Measurements from ENCODE around the gene EIF4E1B.
A peak's percentile ranks its signal among the peaks of the same experiment; 100 is the strongest.

Gene EIF4E1B

GRCh38 chr5:176659512-176659839 lies 29.0 kb downstream of the EIF4E1B start:
- POLR2A ChIA-PET = interaction anchor here (0.5 kb wide), 1 partner anchor 195 kb away, joined by 4 read pairs; no protein-coding TSS in a partner anchor
- no peak for TF ChIP-seq CTCF (IDR thresholded peaks at IDR 0.05; ENCODE audit: control extremely low read depth, extremely low read depth, low read depth, missing control alignments)
- no peak for DNase-seq (ENCODE audit: extremely low spot score)
- CTCF ChIA-PET = interaction anchor here (0.7 to 7.8 kb wide), 18 partner anchors 12 to 744 kb away, joined by 3 to 158 read pairs (median 9); partner anchors contain the start of genes EIF4E1B, FGFR4, HK3 and SNCB

GRCh38 chr5:176659860-176660461 lies 29.5 kb downstream of the EIF4E1B start:
- DNase-seq (ENCODE audit: extremely low spot score) = no peak
- no peak for TF ChIP-seq CTCF (IDR thresholded peaks at IDR 0.05; ENCODE audit: control extremely low read depth, extremely low read depth, low read depth, missing control alignments)
- ChIA-PET POLR2A (interaction anchor here (0.6 kb wide), 1 partner anchor 121 kb away, joined by 5 read pairs; no protein-coding TSS in a partner anchor), CTCF (interaction anchor here (0.6 to 7.8 kb wide), 80 partner anchors 12 to 1179 kb away, joined by 3 to 158 read pairs (median 4); partner anchors contain the start of genes CLTB, EIF4E1B, FAF2 and FGFR4)

GRCh38 chr5:176660530-176660859 lies 30.0 kb downstream of the EIF4E1B start:
- ChIA-PET CTCF (interaction anchor here (0.6 to 7.8 kb wide), 83 partner anchors 13 to 1180 kb away, joined by 3 to 158 read pairs (median 4); partner anchors contain the start of genes CLTB, EIF4E1B, FAF2 and FGFR4), POLR2A (interaction anchor here (0.6 kb wide), 1 partner anchor 120 kb away, joined by 5 read pairs; no protein-coding TSS in a partner anchor)
- no peak for TF ChIP-seq CTCF (IDR thresholded peaks at IDR 0.05; ENCODE audit: control extremely low read depth, extremely low read depth, low read depth, missing control alignments)
- no peak for DNase-seq (ENCODE audit: extremely low spot score)

GRCh38 chr5:176660860-176661641 lies 30.6 kb downstream of the EIF4E1B start:
- ChIA-PET CTCF (interaction anchor here (0.6 to 7.8 kb wide), 83 partner anchors 13 to 1181 kb away, joined by 3 to 158 read pairs (median 4); partner anchors contain the start of genes CLTB, EIF4E1B, FAF2 and FGFR4), POLR2A (interaction anchor here (0.6 kb wide), 1 partner anchor 120 kb away, joined by 5 read pairs; no protein-coding TSS in a partner anchor)
- peak; percentile 94 for DNase-seq (ENCODE audit: extremely low spot score)
- peak; percentile 97 for TF ChIP-seq CTCF (IDR thresholded peaks at IDR 0.05; ENCODE audit: control extremely low read depth, extremely low read depth, low read depth, missing control alignments)

GRCh38 chr5:176661676-176662075 lies 31.2 kb downstream of the EIF4E1B start:
- ChIA-PET CTCF (interaction anchor here (1.3 to 7.8 kb wide), 19 partner anchors 13 to 516 kb away, joined by 3 to 158 read pairs (median 11); partner anchors contain the start of genes FGFR4, HK3 and TSPAN17), POLR2A (no interaction called here)
- no peak for DNase-seq (ENCODE audit: extremely low spot score)
- TF ChIP-seq CTCF (IDR thresholded peaks at IDR 0.05; ENCODE audit: control extremely low read depth, extremely low read depth, low read depth, missing control alignments) = no peak
